Esophagus squamous epithelium (tissue), 4 donors: Measurements from ENCODE around the gene ITM2B.

ENCODE experiments used
- POLR2A ChIP-seq, 4 donors: fragments of 450-650 bp; IDR thresholded peaks; one replicate each; pipeline ENCODE4 v1.6.1; 2017; ENCODE audit warnings: antibody characterized with exemption in 4 of 4, mild to moderate bottlenecking in 4 of 4, moderate library complexity in 3 of 4
- TF ChIP-seq, protein P1 (sequence below), 6 experiments: fragments of 450-650 bp in 4 of 6; fragments of 200-600 bp in 2 of 6; sonication (generic) in 2 of 6; IDR thresholded peaks; one replicate each; pipeline ENCODE4 v1.5.1; 2016 to 2019; ENCODE audit warnings: antibody characterized with exemption in 6 of 6, mild to moderate bottlenecking in 4 of 6, moderate library complexity in 4 of 6

DNA sequence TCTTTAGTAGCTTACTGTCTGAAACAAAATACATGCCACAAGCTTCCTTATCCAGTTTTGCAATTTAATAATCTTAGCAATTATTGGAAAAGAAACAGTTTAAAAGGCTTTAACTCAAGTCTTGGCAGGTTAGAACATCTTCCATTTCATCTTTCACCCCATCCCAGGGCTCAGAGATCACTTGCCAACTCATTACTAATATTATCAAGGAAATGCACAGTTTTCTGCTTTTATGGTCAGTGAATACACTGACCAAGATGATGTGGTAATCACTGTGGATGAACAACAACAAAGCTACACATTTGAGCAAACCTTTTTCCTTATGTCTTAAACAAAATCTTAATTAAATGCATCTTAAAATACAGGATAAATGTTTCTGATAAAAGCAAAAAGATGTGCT is 48.0 kb upstream of the ITM2B start:
- TF ChIP-seq POLR2A (IDR thresholded peaks at IDR 0.05): no peak
- TF ChIP-seq, protein P1, sequence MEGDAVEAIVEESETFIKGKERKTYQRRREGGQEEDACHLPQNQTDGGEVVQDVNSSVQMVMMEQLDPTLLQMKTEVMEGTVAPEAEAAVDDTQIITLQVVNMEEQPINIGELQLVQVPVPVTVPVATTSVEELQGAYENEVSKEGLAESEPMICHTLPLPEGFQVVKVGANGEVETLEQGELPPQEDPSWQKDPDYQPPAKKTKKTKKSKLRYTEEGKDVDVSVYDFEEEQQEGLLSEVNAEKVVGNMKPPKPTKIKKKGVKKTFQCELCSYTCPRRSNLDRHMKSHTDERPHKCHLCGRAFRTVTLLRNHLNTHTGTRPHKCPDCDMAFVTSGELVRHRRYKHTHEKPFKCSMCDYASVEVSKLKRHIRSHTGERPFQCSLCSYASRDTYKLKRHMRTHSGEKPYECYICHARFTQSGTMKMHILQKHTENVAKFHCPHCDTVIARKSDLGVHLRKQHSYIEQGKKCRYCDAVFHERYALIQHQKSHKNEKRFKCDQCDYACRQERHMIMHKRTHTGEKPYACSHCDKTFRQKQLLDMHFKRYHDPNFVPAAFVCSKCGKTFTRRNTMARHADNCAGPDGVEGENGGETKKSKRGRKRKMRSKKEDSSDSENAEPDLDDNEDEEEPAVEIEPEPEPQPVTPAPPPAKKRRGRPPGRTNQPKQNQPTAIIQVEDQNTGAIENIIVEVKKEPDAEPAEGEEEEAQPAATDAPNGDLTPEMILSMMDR (IDR thresholded peaks at IDR 0.05): no peak
